GM23248 (cell line): ENCODE results near the gene NEK10. TPM values are rescaled to one million over a fixed set of nuclear protein-coding genes. Genes with fewer than 3 reads are reported as not detected.
A peak's percentile ranks its signal among the peaks of the same experiment; 100 is the strongest.
"Not testable (repeated sequence)": the region's sequence is repeated elsewhere in the genome, so short reads cannot be mapped to it uniquely, and the experiment has no call there.

Experiments
- DNase-seq: peaks from one replicate; pipeline ENCODE4 v3.0.0-alpha.2; 2015
- H2AFZ ChIP-seq: fragments of 200-600 bp; sonication (generic); 2 replicates; pipeline ENCODE4 v1.6.1; 2016; ENCODE audit warnings: antibody characterized with exemption
- H3F3A ChIP-seq: fragments of 200-600 bp; sonication (generic); 2 replicates; pipeline ENCODE4 v1.6.1; 2016; ENCODE audit warnings: mild to moderate bottlenecking, antibody characterized with exemption, mixed run types; ENCODE audit not compliant: insufficient read depth
- H3K27ac ChIP-seq: fragments of 200-600 bp; sonication (generic); 2 replicates; pipeline ENCODE4 v1.5.1; 2016; ENCODE audit warnings: mild to moderate bottlenecking
- H3K27me3 ChIP-seq: fragments of 200-600 bp; sonication (generic); replicated peaks from 2 replicates; pipeline ENCODE4 v1.6.1; 2016; ENCODE audit warnings: mild to moderate bottlenecking; ENCODE audit not compliant: insufficient read depth
- H3K36me3 ChIP-seq: fragments of 200-600 bp; sonication (generic); 2 replicates; pipeline ENCODE4 v1.6.1; 2016; ENCODE audit warnings: low read depth, mild to moderate bottlenecking
- H3K4me1 ChIP-seq: fragments of 200-600 bp; sonication (generic); 2 replicates; pipeline ENCODE4 v1.6.1; 2016; ENCODE audit warnings: mild to moderate bottlenecking; ENCODE audit not compliant: insufficient read depth
- H3K4me2 ChIP-seq: fragments of 200-600 bp; sonication (generic); one replicate; pipeline ENCODE4 v1.6.1; 2016; ENCODE audit warnings: mild to moderate bottlenecking; ENCODE audit not compliant: unreplicated experiment
- H3K4me3 ChIP-seq: fragments of 200-600 bp; sonication (generic); 2 replicates; pipeline ENCODE4 v1.5.1; 2016; ENCODE audit warnings: mild to moderate bottlenecking
- H3K79me2 ChIP-seq: fragments of 200-600 bp; sonication (generic); 2 replicates; pipeline ENCODE4 v1.6.1; 2016; ENCODE audit warnings: mild to moderate bottlenecking; ENCODE audit not compliant: insufficient read depth
- H3K9ac ChIP-seq: fragments of 200-600 bp; sonication (generic); 2 replicates; pipeline ENCODE4 v1.6.1; 2016; ENCODE audit warnings: mild to moderate bottlenecking
- H3K9me2 ChIP-seq: fragments of 200-600 bp; sonication (generic); 2 replicates; pipeline ENCODE4 v1.6.1; 2016; ENCODE audit warnings: mixed run types, mild to moderate bottlenecking, moderate library complexity; ENCODE audit not compliant: insufficient read depth
- H3K9me3 ChIP-seq: fragments of 200-600 bp; sonication (generic); one replicate; pipeline ENCODE4 v1.6.1; 2017; ENCODE audit warnings: low read depth
- H4K20me1 ChIP-seq: fragments of 200-600 bp; sonication (generic); 2 replicates; pipeline ENCODE4 v1.6.0; 2016; ENCODE audit not compliant: insufficient read depth
- EZH2 ChIP-seq: fragments of 200-600 bp; sonication (generic); IDR thresholded peaks from 2 replicates; pipeline ENCODE4 v1.6.1; 2018; ENCODE audit warnings: antibody characterized with exemption, mild to moderate bottlenecking; ENCODE audit not compliant: insufficient read depth, poor library complexity, severe bottlenecking
- EZH2phosphoT487 ChIP-seq: fragments of 200-600 bp; sonication (generic); IDR thresholded peaks from 2 replicates; pipeline ENCODE4 v1.6.1; 2018; ENCODE audit warnings: antibody characterized with exemption, moderate library complexity, mild to moderate bottlenecking, low read depth; ENCODE audit not compliant: insufficient read depth
- WGBS, 2 experiments: methylation state at CpG; one replicate each; pipeline ENCODE4 v1.1.6; 2015 to 2017; ENCODE audit warnings: low lambda C conversion rate in 2 of 2, low coverage in 1 of 2; ENCODE audit errors: missing lambda C conversion rate in 2 of 2; 5-methylcytosine and 5-hydroxymethylcytosine counted together
- in situ Hi-C: fragments of 300-500 bp; cut with MboI; formaldehyde crosslinking; loops from 2 replicates; pipeline ENCODE4 v1.15.0; 2020
- polyA plus RNA-seq: library from polyadenylated mRNA; unstranded; fragments of >200 nt; fragmentation: Nextera tagmentation; extraction: Ambion mirVana; gene quantifications from 2 replicates; pipeline ENCODE4 v1.2.1, GENCODE V29; 2016
- total RNA-seq: library from RNA; depleted of rRNA; stranded (reverse); fragments of >200 nt; shearing (Covaris generic); gene quantifications from 2 replicates; pipeline ENCODE4 v1.2.3, GENCODE V29; 2014; rRNA removed

The NEK10 gene
- 7.6 and 9.5 TPM in 2 replicates for total RNA-seq
- 1.7 and 3.2 TPM in 2 replicates for polyA plus RNA-seq

- Histone ChIP-seq H3K27me3 (no peaks in the 10 kb centered on the region), H3K79me2 (no peaks in the 10 kb centered on the region), H2AFZ (peak within 1 kb of the TSS; percentile 18), H3K4me1 (no peaks in the 10 kb centered on the region), H4K20me1 (no peaks in the 10 kb centered on the region), H3K9me2 (no peaks in the 10 kb centered on the region), H3K27ac (no peak within 1 kb of the TSS), H3K9me3 (no peaks in the 10 kb centered on the region), H3K36me3 (peaks cover 29% of the 10 kb centered on the region), H3F3A (peaks cover 42% of the 10 kb centered on the region), H3K4me3 (peak within 1 kb of the TSS; percentile 41), H3K9ac (no peak within 1 kb of the TSS), H3K4me2 (peak within 1 kb of the TSS; percentile 24)
- no peak for TF ChIP-seq EZH2
- WGBS, 2 experiments: 19 to 21% methylated on average over 39 to 48 of the region's 48 CpGs
- in situ Hi-C loops: no loop called here
- peak; percentile 79 for DNase-seq
Measured at GRCh38 chr3:27368831-27369607, at the start of gene NEK10. TSS of gene NEK10 (minus strand) at chr3:27369383. CDS start at chr3:27352882, 16,501 bp downstream.

- Histone ChIP-seq H3K79me2 (peaks cover 41% of the 10 kb centered on the region), H3K36me3 (peaks cover 80% of the 10 kb centered on the region)
- in situ Hi-C loops: no loop called here
Measured at GRCh38 chr3:27415202-27415601, 46.0 kb upstream of the NEK10 start.

DNA sequence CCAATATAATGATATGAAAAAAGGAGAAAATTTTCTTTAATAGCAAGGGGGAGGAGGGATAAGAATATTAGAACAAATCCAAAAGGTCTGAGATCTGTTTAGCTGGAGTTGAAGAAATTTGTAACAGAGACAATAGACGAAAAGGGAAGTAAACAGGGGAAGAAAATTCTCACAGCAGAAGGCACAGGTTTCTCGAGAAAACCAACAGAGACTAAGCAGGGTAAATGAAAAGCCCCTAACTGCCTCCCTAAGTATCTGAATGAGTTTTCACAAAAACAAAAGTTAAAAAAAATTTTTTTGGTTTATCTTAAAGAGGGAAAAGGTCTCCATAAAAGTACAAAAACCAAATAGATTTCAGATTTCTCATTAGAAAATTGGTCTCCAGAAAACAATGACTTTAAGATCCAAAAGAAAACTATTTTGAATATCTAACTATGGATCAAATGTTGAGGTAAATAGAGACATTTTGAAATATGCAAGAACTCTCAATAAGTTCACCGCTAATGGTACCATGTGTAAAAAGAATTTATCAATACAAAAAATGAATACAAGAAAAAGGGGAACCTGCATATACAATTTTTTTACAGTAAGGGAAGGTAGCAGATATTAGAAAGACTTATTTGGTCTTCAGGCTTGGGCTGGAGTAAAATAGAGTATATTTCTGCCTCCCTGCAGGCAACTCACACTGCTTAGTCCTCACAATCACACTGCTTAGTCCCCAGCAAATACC lies 23.9 kb upstream of the NEK10 start:
- Histone ChIP-seq H3K79me2 (peaks cover 59% of the 10 kb centered on the region), H3K36me3 (peaks cover 79% of the 10 kb centered on the region)
- TF ChIP-seq EZH2 (no peak), EZH2phosphoT487 (no peak)

More at GRCh38 chr3:27415202-27415601, 46.0 kb upstream of the NEK10 start:
- H3F3A ChIP-seq: peaks cover 30% of the 10 kb centered on the region
- no peaks in the 10 kb centered on the region for H3K4me1 ChIP-seq
- H4K20me1 ChIP-seq: no peaks in the 10 kb centered on the region
- WGBS, 2 experiments: 95 to 96% methylated on average over 1 of the region's 1 CpG
- H3K27me3 ChIP-seq: no peaks in the 10 kb centered on the region
- DNase-seq: no peak
- no peak overlapping the region for H3K27ac ChIP-seq
- H3K9me2 ChIP-seq: no peaks in the 10 kb centered on the region
- H2AFZ ChIP-seq: no peak overlapping the region
- H3K9ac ChIP-seq: no peak overlapping the region
- no peak overlapping the region for H3K4me3 ChIP-seq
- H3K4me2 ChIP-seq: no peak overlapping the region
- no peaks in the 10 kb centered on the region for H3K9me3 ChIP-seq
- TF ChIP-seq EZH2phosphoT487 (no peak), EZH2 (no peak)

DNA sequence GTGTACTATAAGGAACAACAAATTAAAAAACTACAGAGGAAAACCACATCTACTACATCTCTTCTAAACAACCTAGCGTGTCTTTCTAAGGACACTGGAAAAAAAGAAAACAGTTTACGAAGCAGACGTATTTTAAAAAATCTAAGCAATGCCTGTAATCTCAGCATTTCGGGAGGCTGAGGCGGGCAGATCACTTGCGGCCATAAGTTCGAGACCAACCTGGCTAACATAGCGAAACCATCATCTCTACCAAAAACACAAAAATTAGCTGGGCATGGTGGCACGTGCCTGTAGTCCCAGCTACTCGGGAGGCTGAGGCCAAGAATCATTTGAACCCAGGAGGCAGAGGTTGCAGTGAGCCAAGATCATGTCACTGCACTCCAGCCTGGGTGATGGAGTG lies 23.2 kb upstream of the NEK10 start:
- H3K4me2 ChIP-seq, H3K27me3 ChIP-seq, H3K9me3 ChIP-seq, H3K9ac ChIP-seq, H3K27ac ChIP-seq, H3K4me1 ChIP-seq, H2AFZ ChIP-seq, H3K4me3 ChIP-seq, in situ Hi-C loops, H4K20me1 ChIP-seq, H3K9me2 ChIP-seq, DNase-seq: not testable (repeated sequence)
- WGBS, 2 experiments: 96 to 98% methylated on average over 10 of the region's 10 CpGs
- H3F3A ChIP-seq: peaks cover 41% of the 10 kb centered on the region
- peaks cover 79% of the 10 kb centered on the region for H3K36me3 ChIP-seq
- peaks cover 59% of the 10 kb centered on the region for H3K79me2 ChIP-seq

More for the DNA sequence above, 23.9 kb upstream of the NEK10 start:
- Histone ChIP-seq H3K4me3 (no peak overlapping the region), H3K9me3 (no peaks in the 10 kb centered on the region), H3K27ac (no peak overlapping the region), H3K27me3 (no peaks in the 10 kb centered on the region), H2AFZ (no peak overlapping the region), H3K4me2 (no peak overlapping the region), H3K4me1 (no peaks in the 10 kb centered on the region), H3F3A (peaks cover 45% of the 10 kb centered on the region), H3K9ac (no peak overlapping the region), H4K20me1 (no peaks in the 10 kb centered on the region), H3K9me2 (no peaks in the 10 kb centered on the region)
- 64 to 67% methylated on average over 3 of the region's 3 CpGs for WGBS, 2 experiments
- DNase-seq: no peak
- in situ Hi-C loops: no loop called here
